ENCODE results near the gene HSPA12A.

The HSPA12A gene

DNA sequence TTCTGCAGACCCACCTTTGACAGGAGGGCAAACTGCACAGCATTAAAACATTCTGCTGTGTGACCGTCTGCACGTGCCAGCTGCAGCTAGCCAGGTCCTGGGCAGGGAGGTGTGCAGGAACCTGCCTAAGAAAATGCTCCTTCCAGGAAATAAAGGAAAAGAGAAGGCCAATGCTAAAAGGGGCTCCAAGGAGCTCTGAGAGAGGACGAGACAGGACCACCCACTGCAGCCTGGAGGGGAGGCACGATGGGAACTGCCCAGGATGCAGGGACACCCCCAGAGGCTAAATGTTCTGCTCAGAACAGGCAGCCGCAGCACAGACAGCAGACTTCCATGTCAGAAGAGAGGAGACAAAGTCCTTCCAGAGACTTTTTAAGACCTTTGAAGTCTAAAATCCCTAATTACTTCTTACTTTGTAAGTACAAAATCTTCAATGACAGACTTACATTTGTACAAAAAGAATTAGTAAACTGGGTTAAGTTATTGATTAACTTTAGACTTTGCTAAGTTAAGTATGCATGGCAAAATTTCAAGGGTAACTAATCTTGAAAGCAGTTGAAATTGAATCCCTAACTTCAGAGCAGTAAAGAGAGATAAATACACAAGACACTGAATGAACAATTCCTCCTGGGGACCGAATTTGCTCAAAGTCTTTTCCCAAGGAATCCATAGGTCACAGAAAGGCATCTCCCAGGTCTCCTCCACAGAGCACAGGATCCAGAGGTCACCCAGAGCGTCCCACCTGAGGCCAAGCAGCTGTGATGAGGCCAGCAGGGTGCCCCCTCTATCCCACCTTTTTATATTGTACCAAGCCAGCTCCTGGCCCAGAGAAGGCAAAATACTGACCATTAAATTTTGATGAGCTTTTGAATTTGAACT, 21.5 kb downstream of the HSPA12A start:
- TF ChIP-seq ZNF274 (IDR thresholded peaks at IDR 0.05; ENCODE audit: low read depth, low read length) (no peak), YY1 (IDR thresholded peaks at IDR 0.05; ENCODE audit: insufficient read depth, insufficient read length) (no peak), SUZ12 (IDR thresholded peaks at IDR 0.05; ENCODE audit: extremely low read depth, insufficient read depth, insufficient read length) (no peak)
- Histone ChIP-seq H3K4me3 (ENCODE audit: insufficient read length, low read depth) (no peak overlapping the region), H3K4me1 (ENCODE audit: insufficient read depth, insufficient read length) (peaks cover 12% of the 10 kb centered on the region), H3K9ac (ENCODE audit: insufficient read length, low read depth) (no peak overlapping the region), H3K36me3 (ENCODE audit: insufficient read depth, insufficient read length, low read length) (no peaks in the 10 kb centered on the region), H3K27me3 (ENCODE audit: insufficient read depth, insufficient read length) (no peaks in the 10 kb centered on the region), H3K9me3 (ENCODE audit: insufficient read depth, low read length) (no peaks in the 10 kb centered on the region)
- no peak for DNase-seq (ENCODE audit: low read depth, low spot score)

DNA sequence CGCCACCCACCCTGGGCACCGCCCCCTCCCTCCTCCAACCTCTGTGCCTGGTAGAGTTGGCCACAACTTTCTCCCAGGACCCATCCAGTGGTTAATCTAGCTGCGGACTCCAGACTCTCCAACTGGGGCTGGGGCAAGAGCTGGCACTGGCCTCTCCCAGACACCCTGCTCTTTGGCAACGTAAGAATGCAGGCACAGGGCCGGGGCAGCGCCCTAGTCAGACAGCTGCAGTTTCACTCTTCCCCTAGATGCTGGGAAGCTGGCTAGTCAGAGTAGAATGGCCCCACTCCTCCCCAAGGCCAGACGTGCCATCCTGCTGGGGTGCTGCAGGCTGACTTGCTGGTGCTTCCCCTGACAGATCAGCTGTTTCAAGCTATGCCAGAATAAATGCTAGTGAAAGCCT, 22.1 kb downstream of the HSPA12A start:
- no peaks in the 10 kb centered on the region for H3K27me3 ChIP-seq (ENCODE audit: insufficient read depth, insufficient read length)
- no peak for DNase-seq (ENCODE audit: low read depth, low spot score)
- no peak overlapping the region for H3K9ac ChIP-seq (ENCODE audit: insufficient read length, low read depth)
- H3K36me3 ChIP-seq (ENCODE audit: insufficient read depth, insufficient read length, low read length), result no peaks in the 10 kb centered on the region
- H3K4me1 ChIP-seq (ENCODE audit: insufficient read depth, insufficient read length), result peaks cover 12% of the 10 kb centered on the region
- H3K9me3 ChIP-seq (ENCODE audit: insufficient read depth, low read length), result no peaks in the 10 kb centered on the region
- TF ChIP-seq ZNF274 (IDR thresholded peaks at IDR 0.05; ENCODE audit: low read depth, low read length) (no peak), YY1 (IDR thresholded peaks at IDR 0.05; ENCODE audit: insufficient read depth, insufficient read length) (no peak), SUZ12 (IDR thresholded peaks at IDR 0.05; ENCODE audit: extremely low read depth, insufficient read depth, insufficient read length) (no peak)
- H3K4me3 ChIP-seq (ENCODE audit: insufficient read length, low read depth), result no peak overlapping the region

DNA sequence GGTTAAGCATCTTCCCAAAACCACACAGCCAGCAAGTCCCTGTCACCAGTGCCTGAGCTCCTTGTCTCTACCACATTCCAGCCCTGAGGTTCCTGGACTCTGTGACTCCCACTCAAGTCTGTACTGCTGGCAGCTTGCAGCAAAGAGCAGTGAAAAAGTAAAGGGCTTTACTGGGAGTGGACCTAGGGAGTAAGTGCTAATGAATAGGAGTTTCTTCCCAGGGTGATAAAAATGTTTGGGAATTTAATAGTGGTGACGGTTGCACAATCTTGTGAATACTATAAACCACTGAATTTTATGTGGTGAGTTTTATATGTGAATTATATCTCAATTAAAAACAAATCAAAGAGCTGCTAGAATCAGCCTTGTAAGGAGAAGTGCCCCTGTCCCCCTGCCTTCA, 22.6 kb downstream of the HSPA12A start:
- no peaks in the 10 kb centered on the region for H3K27me3 ChIP-seq (ENCODE audit: insufficient read depth, insufficient read length)
- DNase-seq (ENCODE audit: low read depth, low spot score), result no peak
- TF ChIP-seq ZNF274 (IDR thresholded peaks at IDR 0.05; ENCODE audit: low read depth, low read length), result no peak
- H3K36me3 ChIP-seq (ENCODE audit: insufficient read depth, insufficient read length, low read length), result no peaks in the 10 kb centered on the region
- no peaks in the 10 kb centered on the region for H3K9me3 ChIP-seq (ENCODE audit: insufficient read depth, low read length)
- H3K4me3 ChIP-seq (ENCODE audit: insufficient read length, low read depth), result no peak overlapping the region
- no peak overlapping the region for H3K9ac ChIP-seq (ENCODE audit: insufficient read length, low read depth)
- peaks cover 12% of the 10 kb centered on the region for H3K4me1 ChIP-seq (ENCODE audit: insufficient read depth, insufficient read length)

DNA sequence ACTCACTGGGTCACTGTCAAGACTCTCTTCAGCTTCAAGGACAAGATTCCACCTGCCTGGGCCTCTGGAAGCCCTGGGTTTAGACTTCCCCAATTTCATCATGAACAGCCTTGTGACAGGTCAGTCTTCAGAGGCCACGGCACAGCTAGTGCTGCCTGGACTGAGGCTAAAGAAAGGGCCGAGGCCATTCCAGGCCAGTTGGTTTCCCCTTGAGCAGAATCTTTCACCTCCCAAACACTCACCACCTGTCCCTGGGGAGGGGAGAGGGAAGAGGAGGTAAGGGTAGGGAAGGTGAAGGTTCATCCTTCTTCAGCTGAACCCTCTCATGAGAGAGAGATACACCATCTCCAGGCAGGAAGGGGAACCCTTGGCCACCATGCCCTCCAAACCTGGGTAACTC, 24.3 kb downstream of the HSPA12A start:
- peaks cover 12% of the 10 kb centered on the region for H3K4me1 ChIP-seq (ENCODE audit: insufficient read depth, insufficient read length)
- no peaks in the 10 kb centered on the region for H3K9me3 ChIP-seq (ENCODE audit: insufficient read depth, low read length)
- TF ChIP-seq YY1 (IDR thresholded peaks at IDR 0.05; ENCODE audit: insufficient read depth, insufficient read length) (no peak), ZNF274 (IDR thresholded peaks at IDR 0.05; ENCODE audit: low read depth, low read length) (no peak), SUZ12 (IDR thresholded peaks at IDR 0.05; ENCODE audit: extremely low read depth, insufficient read depth, insufficient read length) (no peak)
- no peak overlapping the region for H3K9ac ChIP-seq (ENCODE audit: insufficient read length, low read depth)
- no peak overlapping the region for H3K4me3 ChIP-seq (ENCODE audit: insufficient read length, low read depth)
- DNase-seq (ENCODE audit: low read depth, low spot score), result no peak
- H3K36me3 ChIP-seq (ENCODE audit: insufficient read depth, insufficient read length, low read length), result no peaks in the 10 kb centered on the region
- no peaks in the 10 kb centered on the region for H3K27me3 ChIP-seq (ENCODE audit: insufficient read depth, insufficient read length)

DNA sequence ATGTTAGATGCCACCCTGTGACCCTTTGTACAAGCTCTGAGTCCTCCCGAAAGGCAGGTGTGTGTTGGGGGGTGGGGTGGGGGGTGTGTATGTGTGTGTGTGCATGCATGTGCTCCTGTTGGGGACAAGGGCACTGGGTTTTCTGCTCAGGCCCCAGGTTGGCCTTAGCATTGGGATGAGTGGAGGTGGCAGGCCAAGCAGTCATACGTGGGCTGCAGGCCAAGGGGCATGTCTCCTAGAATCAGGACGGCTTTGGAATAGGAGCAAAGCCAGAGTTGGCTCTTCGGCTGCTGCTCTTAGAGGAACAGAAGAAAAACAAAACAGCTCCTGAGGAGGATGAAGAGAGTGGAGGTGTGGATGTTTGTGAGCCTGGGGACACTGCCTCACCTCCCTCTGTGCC, 26.0 kb downstream of the HSPA12A start:
- Histone ChIP-seq H3K4me3 (ENCODE audit: insufficient read length, low read depth) (no peak overlapping the region), H3K4me1 (ENCODE audit: insufficient read depth, insufficient read length) (peaks cover 4% of the 10 kb centered on the region), H3K36me3 (ENCODE audit: insufficient read depth, insufficient read length, low read length) (no peaks in the 10 kb centered on the region), H3K9ac (ENCODE audit: insufficient read length, low read depth) (no peak overlapping the region), H3K27me3 (ENCODE audit: insufficient read depth, insufficient read length) (no peaks in the 10 kb centered on the region), H3K9me3 (ENCODE audit: insufficient read depth, low read length) (no peaks in the 10 kb centered on the region)
- no peak for TF ChIP-seq SUZ12 (IDR thresholded peaks at IDR 0.05; ENCODE audit: extremely low read depth, insufficient read depth, insufficient read length)
- no peak for TF ChIP-seq ZNF274 (IDR thresholded peaks at IDR 0.05; ENCODE audit: low read depth, low read length)
- TF ChIP-seq YY1 (IDR thresholded peaks at IDR 0.05; ENCODE audit: insufficient read depth, insufficient read length), result no peak
- DNase-seq (ENCODE audit: low read depth, low spot score), result no peak

DNA sequence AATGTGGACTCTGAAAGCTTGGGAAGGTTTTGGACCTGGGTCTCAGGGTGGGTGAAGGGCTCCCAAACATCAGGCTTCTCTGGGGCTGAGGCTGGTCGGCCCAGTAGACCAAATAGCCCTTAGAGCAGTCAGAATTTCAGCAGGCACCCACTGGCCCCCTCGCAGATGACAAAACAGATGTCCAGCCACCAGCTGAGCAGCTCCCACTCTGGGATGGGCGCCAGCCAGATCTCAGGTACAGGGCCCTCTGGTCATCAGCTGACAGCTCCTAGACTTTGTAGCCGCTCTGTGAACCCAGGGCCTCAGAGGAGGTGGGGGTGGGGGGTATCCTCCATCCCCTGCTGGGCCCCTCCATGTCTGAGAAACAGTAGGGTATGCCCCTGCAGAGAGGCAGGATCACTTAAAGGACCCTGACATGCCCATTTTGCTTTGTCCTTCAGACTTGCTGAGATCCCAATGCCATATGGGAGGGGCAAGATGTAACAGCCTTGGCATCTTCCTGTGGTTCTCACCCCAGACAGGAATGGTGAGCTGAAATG, 26.5 kb downstream of the HSPA12A start:
- Histone ChIP-seq H3K27me3 (ENCODE audit: insufficient read depth, insufficient read length) (no peaks in the 10 kb centered on the region), H3K9me3 (ENCODE audit: insufficient read depth, low read length) (no peaks in the 10 kb centered on the region), H3K4me1 (ENCODE audit: insufficient read depth, insufficient read length) (peaks cover 4% of the 10 kb centered on the region), H3K36me3 (ENCODE audit: insufficient read depth, insufficient read length, low read length) (no peaks in the 10 kb centered on the region), H3K9ac (ENCODE audit: insufficient read length, low read depth) (no peak overlapping the region), H3K4me3 (ENCODE audit: insufficient read length, low read depth) (no peak overlapping the region)
- TF ChIP-seq YY1 (IDR thresholded peaks at IDR 0.05; ENCODE audit: insufficient read depth, insufficient read length) (no peak), ZNF274 (IDR thresholded peaks at IDR 0.05; ENCODE audit: low read depth, low read length) (no peak)
- DNase-seq (ENCODE audit: low read depth, low spot score), result no peak

DNA sequence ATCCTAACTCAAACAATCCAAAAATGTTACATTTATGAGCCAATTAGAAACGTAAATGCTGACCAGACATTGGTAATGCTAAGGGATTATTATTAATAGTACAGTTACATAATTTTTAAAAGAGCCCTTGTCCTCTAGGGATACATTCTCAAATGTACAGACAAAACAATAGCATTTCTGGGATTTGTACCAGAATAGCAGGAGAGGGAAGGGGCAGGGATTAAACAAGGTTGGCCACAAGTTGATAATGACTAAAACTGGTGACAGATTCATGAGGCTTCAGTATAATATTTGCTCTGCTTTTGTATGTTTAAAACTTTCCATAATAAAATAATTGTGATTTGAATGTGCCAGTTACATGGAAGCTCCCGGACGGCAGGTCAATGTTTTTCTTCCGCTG, 27.0 kb downstream of the HSPA12A start:
- H3K9ac ChIP-seq (ENCODE audit: insufficient read length, low read depth), result no peak overlapping the region
- H3K4me1 ChIP-seq (ENCODE audit: insufficient read depth, insufficient read length), result peaks cover 1% of the 10 kb centered on the region
- H3K36me3 ChIP-seq (ENCODE audit: insufficient read depth, insufficient read length, low read length), result no peaks in the 10 kb centered on the region
- no peaks in the 10 kb centered on the region for H3K27me3 ChIP-seq (ENCODE audit: insufficient read depth, insufficient read length)
- H3K9me3 ChIP-seq (ENCODE audit: insufficient read depth, low read length), result no peaks in the 10 kb centered on the region
- DNase-seq (ENCODE audit: low read depth, low spot score), result no peak
- H3K4me3 ChIP-seq (ENCODE audit: insufficient read length, low read depth), result no peak overlapping the region
- TF ChIP-seq SUZ12 (IDR thresholded peaks at IDR 0.05; ENCODE audit: extremely low read depth, insufficient read depth, insufficient read length) (no peak), ZNF274 (IDR thresholded peaks at IDR 0.05; ENCODE audit: low read depth, low read length) (no peak), YY1 (IDR thresholded peaks at IDR 0.05; ENCODE audit: insufficient read depth, insufficient read length) (no peak)

All from NT2/D1 (cell line).